ENCODE results near the gene AGAP9.
"Not testable (repeated sequence)": the region's sequence is repeated elsewhere in the genome, so short reads cannot be mapped to it uniquely, and the experiment has no call there.

DNA sequence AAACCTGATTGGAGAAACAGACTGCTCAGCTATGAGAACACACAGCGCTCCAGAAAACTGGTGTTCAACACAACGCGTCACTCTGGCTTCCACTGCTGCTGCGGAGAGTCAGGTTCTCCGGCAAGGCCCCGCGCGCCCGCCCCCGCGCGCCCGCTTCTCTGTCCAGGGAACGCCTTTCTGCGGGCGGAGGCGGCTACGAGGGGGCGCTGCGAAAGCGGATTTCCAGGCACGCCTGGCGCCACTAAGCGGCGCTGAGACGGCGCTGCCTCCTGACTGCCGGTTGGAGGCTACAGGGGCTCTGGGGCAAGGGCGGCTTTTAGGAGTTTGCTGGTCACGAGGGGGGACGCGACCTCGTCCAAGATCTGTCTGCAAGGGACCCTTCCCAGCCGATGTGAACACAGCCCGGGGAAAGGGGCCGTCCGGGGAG, 62.2 kb downstream of the AGAP9 start:
- TF ChIP-seq, protein P1, sequence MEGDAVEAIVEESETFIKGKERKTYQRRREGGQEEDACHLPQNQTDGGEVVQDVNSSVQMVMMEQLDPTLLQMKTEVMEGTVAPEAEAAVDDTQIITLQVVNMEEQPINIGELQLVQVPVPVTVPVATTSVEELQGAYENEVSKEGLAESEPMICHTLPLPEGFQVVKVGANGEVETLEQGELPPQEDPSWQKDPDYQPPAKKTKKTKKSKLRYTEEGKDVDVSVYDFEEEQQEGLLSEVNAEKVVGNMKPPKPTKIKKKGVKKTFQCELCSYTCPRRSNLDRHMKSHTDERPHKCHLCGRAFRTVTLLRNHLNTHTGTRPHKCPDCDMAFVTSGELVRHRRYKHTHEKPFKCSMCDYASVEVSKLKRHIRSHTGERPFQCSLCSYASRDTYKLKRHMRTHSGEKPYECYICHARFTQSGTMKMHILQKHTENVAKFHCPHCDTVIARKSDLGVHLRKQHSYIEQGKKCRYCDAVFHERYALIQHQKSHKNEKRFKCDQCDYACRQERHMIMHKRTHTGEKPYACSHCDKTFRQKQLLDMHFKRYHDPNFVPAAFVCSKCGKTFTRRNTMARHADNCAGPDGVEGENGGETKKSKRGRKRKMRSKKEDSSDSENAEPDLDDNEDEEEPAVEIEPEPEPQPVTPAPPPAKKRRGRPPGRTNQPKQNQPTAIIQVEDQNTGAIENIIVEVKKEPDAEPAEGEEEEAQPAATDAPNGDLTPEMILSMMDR (IDR thresholded peaks at IDR 0.05), result peak in 11 of 12 donors; percentile 6 to 45 (median 27)
- TF ChIP-seq POLR2A (IDR thresholded peaks at IDR 0.05), result not testable (repeated sequence)

All from heart left ventricle (tissue), 13 donors.